Measurements from ENCODE around the gene AMY2B.
"Not testable (repeated sequence)": the region's sequence is repeated elsewhere in the genome, so short reads cannot be mapped to it uniquely, and the experiment has no call there.

The AMY2B gene

GRCh38 chr1:103571289-103571688 lies at the start of gene AMY2B:
Gene AMY2B, plus strand, starts transcription at chr1:103571589. Its CDS starts 14 bp downstream, at chr1:103571603.
- not testable (repeated sequence) for DNase-seq

DNA sequence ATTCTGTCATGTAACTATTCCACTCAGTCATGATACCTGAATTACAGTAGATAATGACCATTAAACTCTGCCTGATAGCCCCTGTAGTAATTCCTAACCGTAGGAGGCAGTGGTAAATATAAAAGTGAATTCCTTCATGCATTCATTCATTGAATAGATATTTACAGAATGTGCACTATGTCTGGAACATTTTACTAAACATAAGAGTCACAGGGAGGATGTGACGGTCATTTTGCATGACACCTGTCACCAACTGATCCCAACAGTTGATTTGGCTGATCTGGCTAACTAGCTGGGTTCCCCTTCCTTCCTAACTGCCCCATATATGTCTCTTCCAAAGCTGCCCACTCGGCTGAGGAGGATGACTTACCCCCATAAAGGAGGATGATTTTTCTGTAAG lies 48.0 kb upstream of the AMY2B start:
- no peak for DNase-seq

DNA sequence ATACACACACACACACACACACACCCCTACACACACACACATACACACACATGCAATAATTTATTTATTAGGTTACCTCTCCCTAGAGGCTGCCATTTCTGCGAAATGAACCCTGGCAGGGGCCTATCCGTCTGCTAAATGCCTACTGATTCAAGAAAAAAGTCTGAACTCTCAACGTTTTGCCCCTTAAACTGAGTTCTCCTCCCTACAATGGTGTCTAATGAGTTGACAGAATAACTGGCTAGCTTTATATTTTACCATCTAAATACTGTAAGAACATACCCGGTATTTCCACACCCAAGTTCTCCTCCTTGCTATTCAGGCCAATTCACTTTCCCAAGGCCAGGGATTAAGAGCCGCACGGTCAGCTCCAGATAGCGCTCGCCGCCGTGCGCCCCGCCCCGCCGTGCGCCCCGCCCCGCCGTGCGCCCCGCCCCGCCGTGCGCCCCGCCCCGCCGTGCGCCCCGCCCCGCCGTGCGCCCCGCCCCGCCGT lies 46.2 kb upstream of the AMY2B start:
- DNase-seq: no peak

GRCh38 chr1:103525607-103526507 lies 45.5 kb upstream of the AMY2B start, which contains the start of gene RNPC3:
Gene RNPC3, plus strand, starts transcription at chr1:103525699. Its CDS starts 372 bp downstream, at chr1:103526071.
- DNase-seq: peak; percentile 88

DNA sequence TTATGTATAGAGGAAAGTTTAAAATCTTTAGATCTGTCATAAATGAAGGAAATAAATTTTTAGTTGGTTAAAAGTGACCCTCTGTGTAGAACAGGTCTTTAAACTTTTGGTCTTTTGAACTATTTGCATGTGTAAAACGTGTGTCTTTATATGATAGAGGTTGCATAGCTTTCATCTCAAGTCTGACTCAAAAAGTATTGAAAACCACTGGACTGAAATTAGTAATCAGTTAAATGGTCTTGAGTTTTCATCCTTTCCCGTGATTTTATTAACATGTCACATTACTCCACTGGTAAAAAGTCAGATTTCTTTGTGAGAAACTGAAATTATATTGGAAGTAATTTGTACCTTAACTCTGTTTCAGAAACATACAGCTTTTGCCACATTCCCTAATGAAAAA lies 44.1 kb upstream of the AMY2B start:
- no peak for DNase-seq

GRCh38 chr1:103529746-103530145 lies 41.6 kb upstream of the AMY2B start:
- DNase-seq: peak; percentile 10

- no peak for DNase-seq
Observed at GRCh38 chr1:103538226-103538625, 33.2 kb upstream of the AMY2B start.

DNA sequence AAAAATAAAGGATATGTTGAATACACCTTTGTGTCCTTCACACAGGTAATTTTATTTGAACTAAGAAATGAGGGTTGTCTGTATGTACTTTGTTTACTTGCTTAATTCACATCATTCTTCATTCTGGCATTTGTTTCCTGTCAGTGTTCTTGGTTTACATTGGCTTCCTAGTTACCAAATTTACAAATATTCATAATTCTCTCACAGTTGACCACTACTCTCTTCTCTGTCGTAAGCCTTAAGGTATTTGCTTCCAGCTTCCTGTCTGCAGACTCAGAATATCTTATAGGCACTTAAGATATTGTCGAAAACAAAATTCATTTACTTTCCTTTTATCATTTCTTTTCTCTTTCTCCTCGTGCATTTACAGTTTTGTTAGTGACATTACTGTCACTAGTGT lies 30.0 kb upstream of the AMY2B start:
- no peak for DNase-seq

DNA sequence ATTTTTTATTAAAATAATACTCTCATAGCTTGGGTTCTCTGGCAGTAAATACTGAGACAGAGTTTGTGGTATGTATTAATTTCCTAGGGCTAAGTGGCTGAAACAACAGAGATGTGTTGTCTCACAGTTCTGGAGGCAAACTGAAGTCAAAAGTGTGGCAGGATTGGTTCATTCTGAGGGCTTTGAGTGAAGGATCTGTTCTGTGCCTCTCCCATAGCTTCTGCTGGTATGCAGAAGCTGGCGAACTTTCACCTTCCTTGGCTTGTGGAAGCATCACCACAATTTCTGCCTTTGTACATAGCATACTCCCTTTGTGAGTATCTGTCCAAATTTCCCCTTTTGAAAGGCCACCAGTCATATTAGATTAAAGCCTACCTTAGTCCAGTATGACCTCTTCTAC lies 24.9 kb upstream of the AMY2B start:
- no peak for DNase-seq

DNA sequence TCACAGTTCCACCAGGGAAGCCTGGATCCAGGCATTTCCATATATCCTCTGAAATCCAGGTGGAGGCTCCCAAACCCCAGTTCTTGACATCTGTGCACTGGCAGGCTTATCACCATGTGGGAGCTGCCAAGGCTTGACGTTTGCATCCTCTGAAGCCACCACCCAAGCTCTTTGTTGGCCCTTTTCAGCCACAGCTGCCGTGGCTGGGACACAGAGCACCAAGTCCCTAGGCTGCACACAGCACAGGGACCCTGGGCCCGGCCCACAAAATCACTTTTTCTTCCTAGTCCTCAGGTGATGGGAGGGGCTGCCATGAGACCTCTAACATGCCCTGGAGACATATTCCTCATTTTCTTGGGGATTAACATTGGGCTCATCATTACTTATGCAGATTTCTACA lies 23.5 kb upstream of the AMY2B start:
- no peak for DNase-seq

- DNase-seq: no peak
Observed at GRCh38 chr1:103560427-103560826, 11.0 kb upstream of the AMY2B start.

GRCh38 chr1:103561124-103561523 lies 10.3 kb upstream of the AMY2B start:
- DNase-seq: not testable (repeated sequence)

GRCh38 chr1:103561643-103562395 lies 9.6 kb upstream of the AMY2B start:
- no peak for DNase-seq

DNA sequence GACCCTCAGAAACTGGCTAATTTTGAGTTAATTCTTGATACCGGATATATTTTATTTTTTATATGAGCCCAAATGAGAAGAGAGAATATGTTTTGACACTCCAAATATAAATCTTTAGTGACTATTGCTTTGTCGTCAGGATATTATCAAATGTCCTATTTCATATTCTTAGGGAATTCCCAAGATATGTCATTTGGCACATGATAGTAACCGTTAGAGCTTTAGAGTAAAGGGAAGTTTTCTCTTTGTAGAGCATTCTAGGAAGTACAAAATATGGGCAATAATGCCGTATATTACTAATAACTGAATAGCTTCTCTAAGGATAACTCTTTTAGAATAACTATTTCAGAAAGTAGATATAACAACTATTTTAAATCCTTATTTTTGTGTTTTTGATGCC lies 8.3 kb upstream of the AMY2B start:
- DNase-seq: no peak

GRCh38 chr1:103569493-103569892 lies 1.9 kb upstream of the AMY2B start:
- no peak for DNase-seq

GRCh38 chr1:103576065-103576464 lies 4.7 kb downstream of the AMY2B start:
- DNase-seq: no peak

- not testable (repeated sequence) for DNase-seq
Observed at GRCh38 chr1:103576784-103577183, 5.4 kb downstream of the AMY2B start.

DNA sequence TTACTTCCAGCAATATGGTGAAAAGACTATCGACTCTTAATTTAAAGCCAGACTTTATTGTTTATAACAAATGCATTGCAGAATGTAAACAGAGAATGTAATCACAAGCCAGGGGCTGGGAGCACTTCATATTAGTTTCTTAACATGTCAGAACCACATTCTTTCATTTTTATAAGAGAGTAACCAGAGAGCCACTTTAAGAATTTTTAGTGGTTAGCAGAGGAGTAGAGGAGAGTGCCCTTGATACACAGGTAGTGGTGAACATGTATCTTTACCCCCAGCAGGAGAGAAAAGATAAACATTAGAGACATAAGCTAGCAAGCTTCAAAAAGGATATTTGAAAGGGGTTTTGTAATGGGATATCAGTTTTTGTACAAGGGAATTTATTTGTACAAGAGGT lies 11.1 kb downstream of the AMY2B start:
- no peak for DNase-seq

GRCh38 chr1:103583887-103584286 lies 12.5 kb downstream of the AMY2B start:
- DNase-seq: no peak

GRCh38 chr1:103584537-103584936 lies 13.1 kb downstream of the AMY2B start:
- DNase-seq: no peak

DNA sequence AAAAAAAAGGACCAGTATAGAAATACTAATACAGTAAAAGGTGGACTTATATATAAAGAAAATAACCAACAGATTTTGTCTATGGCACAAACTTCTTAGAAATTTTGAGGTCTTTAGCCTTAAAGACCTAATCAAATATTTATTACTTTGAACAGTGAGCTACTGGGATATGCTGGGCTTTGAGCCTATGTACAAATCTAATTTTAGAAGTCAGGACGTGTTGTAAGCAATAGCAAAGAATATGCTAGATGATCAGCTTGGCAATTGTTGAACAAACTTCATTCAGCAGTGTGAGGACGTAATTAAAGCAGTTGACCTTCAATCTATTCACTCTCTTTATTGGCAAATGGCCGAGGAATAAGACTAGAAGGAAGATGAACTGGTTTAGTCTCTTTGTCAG lies 31.4 kb downstream of the AMY2B start:
- not testable (repeated sequence) for DNase-seq

- no peak for DNase-seq
Observed at GRCh38 chr1:103616362-103616761, 45.0 kb downstream of the AMY2B start.

DNA sequence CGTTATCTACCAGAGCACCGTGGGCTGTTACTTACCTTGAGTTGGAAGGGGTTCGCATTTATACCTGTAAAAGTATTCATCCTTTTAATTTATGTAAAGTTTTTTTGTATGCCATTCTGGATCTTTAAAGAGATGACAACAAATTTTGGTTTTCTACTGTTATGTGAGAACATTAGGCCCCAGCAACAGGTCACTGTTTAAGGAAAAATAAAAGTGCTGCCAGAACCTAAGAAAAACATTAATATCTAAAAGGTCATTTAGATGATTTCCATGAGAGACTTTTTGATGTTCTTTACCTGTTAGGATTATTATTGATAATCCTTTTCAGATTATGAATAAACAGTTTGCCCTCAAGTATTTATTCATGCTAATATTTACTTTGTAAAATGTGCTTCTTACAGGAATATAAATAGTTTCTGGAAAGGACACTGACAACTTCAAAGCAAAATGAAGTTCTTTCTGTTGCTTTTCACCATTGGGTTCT lies 45.6 kb downstream of the AMY2B start, which contains the start of gene AMY2A:
AMY2A (plus strand) TSS at position 434 of the 484 bp plus-strand sequence; CDS start at position 448, 14 bp downstream.
- not testable (repeated sequence) for DNase-seq
